Measurements from ENCODE around the gene PRF1. TPM values are rescaled to one million over a fixed set of nuclear protein-coding genes. Genes with fewer than 3 reads are reported as not detected.

PRF1 gene
- total and polyA plus RNA-seq, 2 donors (not counting 1 experiment from before 2014, with no cell fraction given): not detected

GRCh38 chr10:70560511-70560941 is 42.0 kb downstream of the PRF1 start:
- no peak for TF ChIP-seq CTCF (conservative IDR thresholded peaks at IDR 0.05 in 1 of 2, IDR thresholded peaks at IDR 0.05 in 1 of 2; ENCODE audit: low read depth in 1 of 2, low read length in 2 of 2)
- no peak for TF ChIP-seq EZH2 (IDR thresholded peaks at IDR 0.05; ENCODE audit: low read length, missing control alignments)
- H3K4me2 ChIP-seq (ENCODE audit: extremely low read depth, insufficient read depth, low read length): no peak overlapping the region
- H3K9me3 ChIP-seq (ENCODE audit: control insufficient read depth, insufficient read depth, low read depth, low read length): no peaks in the 10 kb centered on the region
- H3K4me3 ChIP-seq (replicated peaks in 1 of 4; ENCODE audit: control extremely low read depth in 1 of 4, insufficient read depth in 1 of 4, low read depth in 3 of 4, low read length in 4 of 4): no peak overlapping the region
- H2AFZ ChIP-seq (ENCODE audit: low read length): no peak overlapping the region
- no peak overlapping the region for H3K27ac ChIP-seq (ENCODE audit: insufficient read depth, low read length)
- H3K27me3 ChIP-seq (ENCODE audit: control insufficient read depth, insufficient read depth, low read length): no peaks in the 10 kb centered on the region
- no peaks in the 10 kb centered on the region for H3K79me2 ChIP-seq (ENCODE audit: control insufficient read depth, insufficient read depth, low read length)
- no peak for DNase-seq (ENCODE audit: low read depth in 2 of 2)
- peaks cover 3% of the 10 kb centered on the region for H3K4me1 ChIP-seq (ENCODE audit: control insufficient read depth, extremely low read depth, insufficient read depth, low read length)
- no peaks in the 10 kb centered on the region for H3K36me3 ChIP-seq (ENCODE audit: control insufficient read depth, insufficient read depth, low read length)
- no peaks in the 10 kb centered on the region for H4K20me1 ChIP-seq (ENCODE audit: control insufficient read depth, extremely low read depth, insufficient read depth, low read length)
- no peak overlapping the region for H3K9ac ChIP-seq (ENCODE audit: insufficient read depth, low read length)

- Histone ChIP-seq H3K36me3 (ENCODE audit: control insufficient read depth, insufficient read depth, low read length) (no peaks in the 10 kb centered on the region), H3K4me3 (replicated peaks in 1 of 4; ENCODE audit: control extremely low read depth in 1 of 4, insufficient read depth in 1 of 4, low read depth in 3 of 4, low read length in 4 of 4) (no peak overlapping the region), H3K4me1 (ENCODE audit: control insufficient read depth, extremely low read depth, insufficient read depth, low read length) (peaks cover 3% of the 10 kb centered on the region), H2AFZ (ENCODE audit: low read length) (no peak overlapping the region), H3K9me3 (ENCODE audit: control insufficient read depth, insufficient read depth, low read depth, low read length) (no peaks in the 10 kb centered on the region), H4K20me1 (ENCODE audit: control insufficient read depth, extremely low read depth, insufficient read depth, low read length) (no peaks in the 10 kb centered on the region), H3K4me2 (ENCODE audit: extremely low read depth, insufficient read depth, low read length) (no peak overlapping the region), H3K27me3 (ENCODE audit: control insufficient read depth, insufficient read depth, low read length) (no peaks in the 10 kb centered on the region), H3K9ac (ENCODE audit: insufficient read depth, low read length) (no peak overlapping the region), H3K27ac (ENCODE audit: insufficient read depth, low read length) (no peak overlapping the region), H3K79me2 (ENCODE audit: control insufficient read depth, insufficient read depth, low read length) (no peaks in the 10 kb centered on the region)
- no peak for DNase-seq (ENCODE audit: low read depth in 2 of 2)
- TF ChIP-seq CTCF (conservative IDR thresholded peaks at IDR 0.05 in 1 of 2, IDR thresholded peaks at IDR 0.05 in 1 of 2; ENCODE audit: low read depth in 1 of 2, low read length in 2 of 2) (no peak), EZH2 (IDR thresholded peaks at IDR 0.05; ENCODE audit: low read length, missing control alignments) (no peak)
Observed at GRCh38 chr10:70559861-70560260, 42.7 kb downstream of the PRF1 start.

- Histone ChIP-seq H3K9me3 (ENCODE audit: control insufficient read depth, insufficient read depth, low read depth, low read length) (no peaks in the 10 kb centered on the region), H2AFZ (ENCODE audit: low read length) (peak overlapping the region; percentile 67), H3K27me3 (ENCODE audit: control insufficient read depth, insufficient read depth, low read length) (no peaks in the 10 kb centered on the region), H3K9ac (ENCODE audit: insufficient read depth, low read length) (peak overlapping the region; percentile 7), H3K27ac (ENCODE audit: insufficient read depth, low read length) (no peak overlapping the region), H4K20me1 (ENCODE audit: control insufficient read depth, extremely low read depth, insufficient read depth, low read length) (no peaks in the 10 kb centered on the region), H3K4me3 (replicated peaks in 1 of 4; ENCODE audit: control extremely low read depth in 1 of 4, insufficient read depth in 1 of 4, low read depth in 3 of 4, low read length in 4 of 4) (peak overlapping the region in 1 of 4 experiments; percentile 28), H3K4me1 (ENCODE audit: control insufficient read depth, extremely low read depth, insufficient read depth, low read length) (peaks cover 3% of the 10 kb centered on the region), H3K4me2 (ENCODE audit: extremely low read depth, insufficient read depth, low read length) (peak overlapping the region; percentile 71), H3K79me2 (ENCODE audit: control insufficient read depth, insufficient read depth, low read length) (no peaks in the 10 kb centered on the region), H3K36me3 (ENCODE audit: control insufficient read depth, insufficient read depth, low read length) (no peaks in the 10 kb centered on the region)
- DNase-seq (ENCODE audit: low read depth in 2 of 2): peak; percentile 57 to 62
- TF ChIP-seq EZH2 (IDR thresholded peaks at IDR 0.05; ENCODE audit: low read length, missing control alignments) (no peak), CTCF (conservative IDR thresholded peaks at IDR 0.05 in 1 of 2, IDR thresholded peaks at IDR 0.05 in 1 of 2; ENCODE audit: low read depth in 1 of 2, low read length in 2 of 2) (peak; percentile 55 to 58)
Observed at GRCh38 chr10:70558871-70559810, 43.4 kb downstream of the PRF1 start.
